Islet precursor cell (in vitro differentiated cells): ENCODE measurements around the gene ADSS1.

Experiments
- DNase-seq: peaks from one replicate; pipeline ENCODE4 v3.0.0-alpha.2; 2018

ADSS1 gene

DNA sequence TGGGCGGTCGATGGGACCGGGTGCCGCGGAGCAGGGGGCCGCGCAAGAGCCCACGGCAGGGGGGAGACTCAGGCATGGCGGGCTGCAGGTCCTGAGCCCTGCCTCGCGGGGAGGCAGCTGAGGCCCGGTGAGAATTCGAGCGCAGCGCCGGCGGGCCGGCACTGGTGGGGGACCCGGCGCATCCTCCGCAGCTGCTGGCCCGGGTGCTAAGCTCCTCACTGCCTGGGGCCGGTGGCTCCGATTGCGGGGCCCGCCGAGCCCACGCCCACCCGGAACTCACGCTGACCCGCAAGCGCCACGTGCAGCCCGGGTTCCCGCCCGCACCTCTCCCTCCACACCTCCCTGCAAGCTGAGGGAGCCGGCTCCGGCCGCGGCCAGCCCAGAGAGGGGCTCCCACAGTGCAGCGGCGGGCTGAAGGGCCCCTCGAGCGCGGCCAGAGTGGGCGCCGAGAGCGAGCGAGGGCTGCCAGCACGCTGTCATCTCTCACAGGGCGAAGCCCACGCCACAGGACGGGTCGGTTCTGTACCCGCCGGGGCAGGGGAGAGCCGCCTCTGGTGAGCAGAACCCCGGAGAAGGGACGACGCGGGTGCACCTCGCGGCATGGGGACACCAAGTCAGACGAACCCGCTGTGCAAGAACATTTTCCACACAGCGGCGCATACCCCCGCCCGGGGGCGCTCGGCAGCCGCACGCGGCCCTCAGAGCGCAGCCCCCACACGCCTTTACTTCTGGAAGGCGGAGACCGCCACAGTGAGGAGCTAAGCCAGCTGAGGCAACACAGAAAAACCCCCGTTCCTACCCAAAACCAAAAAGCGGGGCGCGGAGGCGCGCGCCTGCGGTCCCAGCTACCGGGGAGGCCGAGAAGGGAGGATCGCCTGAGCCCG lies 27.8 kb downstream of the ADSS1 start:
- DNase-seq = no peak

DNA sequence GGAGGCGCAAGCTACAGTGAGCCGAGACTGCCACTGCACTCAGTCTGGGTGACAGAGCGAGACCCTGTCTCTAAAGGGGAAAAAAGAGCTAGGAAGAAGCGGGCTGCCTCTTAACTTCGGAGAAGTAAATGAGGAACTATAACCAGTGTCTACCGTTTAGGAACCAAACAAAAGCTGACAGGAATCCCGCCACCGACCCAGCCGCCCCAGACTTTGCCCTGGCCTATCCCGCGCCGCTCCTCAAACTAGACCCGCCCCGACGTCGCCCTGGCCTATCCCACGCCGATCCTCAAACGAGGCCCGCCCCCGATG lies 28.4 kb downstream of the ADSS1 start:
- DNase-seq = no peak

DNA sequence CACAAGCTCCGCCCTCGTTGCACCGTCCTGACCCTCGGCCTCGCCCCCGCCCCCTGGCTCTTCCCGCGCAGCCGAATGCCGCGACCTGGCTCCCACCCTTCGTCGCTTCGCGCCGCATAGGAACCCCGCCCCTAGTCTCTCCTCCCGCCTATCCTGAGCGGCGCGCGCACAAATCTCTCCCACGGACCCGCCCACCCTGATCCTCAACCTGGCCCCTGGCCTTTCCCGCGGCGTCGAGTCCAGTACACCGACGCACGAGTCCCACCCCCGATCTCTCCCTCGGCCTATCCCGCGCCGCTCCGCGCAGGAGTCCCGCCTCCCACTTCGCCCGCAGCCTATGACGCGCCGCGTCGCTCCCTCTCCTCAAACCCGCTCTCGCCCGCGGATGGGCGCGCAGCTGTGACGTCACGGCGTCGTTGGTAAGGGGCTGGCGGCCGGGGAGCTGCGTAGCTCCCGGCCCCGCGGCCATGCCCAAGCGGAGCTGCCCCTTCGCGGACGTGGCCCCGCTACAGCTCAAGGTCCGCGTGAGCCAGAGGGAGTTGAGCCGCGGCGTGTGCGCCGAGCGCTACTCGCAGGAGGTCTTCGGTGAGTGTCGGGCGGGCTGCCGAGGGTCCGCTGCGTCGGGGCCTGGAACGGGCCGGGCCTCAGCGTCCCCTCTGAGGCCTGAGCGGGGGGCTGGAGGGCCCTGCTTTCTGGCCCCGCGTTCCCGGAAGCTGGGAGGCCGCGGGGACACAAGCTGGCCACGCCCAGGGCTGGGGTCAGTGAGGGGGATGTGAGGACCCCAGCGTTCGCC lies 28.9 kb downstream of the ADSS1 start, which contains the start of gene SIVA1:
Gene SIVA1, plus strand, starts transcription at position 413 of the 793 bp plus-strand sequence. Its CDS starts 55 bp downstream, at position 468.
- DNase-seq = peak; percentile 100

DNA sequence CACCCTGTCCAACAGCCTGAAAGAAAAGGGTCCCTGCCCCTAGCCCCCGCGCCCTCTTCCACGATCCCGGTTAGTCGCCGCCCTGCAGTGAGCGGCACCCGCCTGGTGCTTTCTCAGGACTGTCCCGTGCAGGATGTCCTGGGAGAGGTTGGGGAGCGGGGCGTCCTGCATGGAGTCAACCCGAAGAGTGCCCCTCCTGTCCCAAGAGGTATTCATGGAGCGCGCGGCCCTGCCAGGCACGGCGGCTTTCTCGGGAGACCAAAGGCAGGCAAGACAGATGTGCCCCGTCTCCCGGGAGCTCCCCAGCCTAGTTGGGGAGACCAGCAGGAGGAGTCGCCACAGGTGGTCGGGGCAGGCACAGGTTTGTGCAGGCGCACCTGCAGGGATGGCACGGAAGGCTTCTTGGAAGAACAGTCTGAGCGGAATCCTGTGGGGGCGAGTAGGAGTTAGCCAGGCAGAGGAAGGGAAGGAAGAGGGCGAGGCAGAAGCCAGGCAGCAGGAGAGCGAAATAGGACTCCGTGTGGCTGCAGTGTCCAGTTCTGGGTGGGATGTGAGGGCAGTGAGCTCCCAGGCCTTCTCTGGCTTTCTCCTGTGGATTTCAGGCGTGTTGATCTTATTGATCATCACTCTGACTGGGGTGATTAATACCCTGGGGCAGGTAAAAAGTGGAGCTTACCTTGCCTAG lies 29.6 kb downstream of the ADSS1 start:
- no peak for DNase-seq

DNA sequence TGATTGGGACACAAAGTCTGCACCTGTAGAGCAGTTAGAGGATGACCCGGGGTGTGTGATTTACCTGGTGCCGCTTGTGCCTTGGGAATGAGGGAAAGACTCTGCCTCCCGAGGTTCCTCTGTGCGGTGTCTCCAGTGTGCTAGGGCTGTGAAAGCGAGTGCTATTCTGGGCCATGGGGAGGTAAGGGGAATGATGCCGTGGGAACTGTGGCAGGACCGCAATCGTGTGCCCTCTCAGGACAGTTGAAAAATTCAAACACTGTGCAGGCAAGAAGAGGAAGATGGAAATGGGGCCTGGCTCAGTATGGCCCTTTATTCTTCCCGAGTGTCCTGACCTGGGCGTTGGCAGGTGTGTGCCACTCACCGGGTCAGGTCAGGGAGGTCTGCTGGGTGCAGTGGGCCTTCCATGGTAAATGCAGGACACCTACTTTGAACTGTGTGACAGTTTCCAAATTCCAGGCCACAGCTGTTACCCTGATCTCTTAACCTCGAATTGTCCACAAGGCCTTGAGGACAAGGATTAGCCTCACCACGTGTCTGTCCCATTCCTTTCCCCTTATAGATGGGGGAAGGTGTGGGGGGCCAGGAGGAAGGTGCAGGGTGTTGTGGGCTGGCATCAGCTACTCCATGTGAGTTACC lies 30.3 kb downstream of the ADSS1 start:
- DNase-seq = no peak

DNA sequence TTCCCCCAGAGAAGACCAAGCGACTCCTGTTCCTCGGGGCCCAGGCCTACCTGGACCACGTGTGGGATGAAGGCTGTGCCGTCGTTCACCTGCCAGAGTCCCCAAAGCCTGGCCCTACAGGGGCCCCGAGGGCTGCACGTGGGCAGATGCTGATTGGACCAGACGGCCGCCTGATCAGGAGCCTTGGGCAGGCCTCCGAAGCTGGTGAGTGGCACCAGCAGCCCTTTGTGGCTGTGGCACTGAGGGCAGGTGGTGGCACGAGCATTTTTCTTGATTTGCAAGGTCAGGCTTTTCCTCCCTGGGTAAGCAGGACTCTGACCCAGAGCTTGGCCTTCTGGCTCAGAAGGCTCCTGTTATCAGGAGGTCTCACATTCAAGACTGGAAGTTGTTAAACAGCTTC lies 31.6 kb downstream of the ADSS1 start:
- DNase-seq = no peak

DNA sequence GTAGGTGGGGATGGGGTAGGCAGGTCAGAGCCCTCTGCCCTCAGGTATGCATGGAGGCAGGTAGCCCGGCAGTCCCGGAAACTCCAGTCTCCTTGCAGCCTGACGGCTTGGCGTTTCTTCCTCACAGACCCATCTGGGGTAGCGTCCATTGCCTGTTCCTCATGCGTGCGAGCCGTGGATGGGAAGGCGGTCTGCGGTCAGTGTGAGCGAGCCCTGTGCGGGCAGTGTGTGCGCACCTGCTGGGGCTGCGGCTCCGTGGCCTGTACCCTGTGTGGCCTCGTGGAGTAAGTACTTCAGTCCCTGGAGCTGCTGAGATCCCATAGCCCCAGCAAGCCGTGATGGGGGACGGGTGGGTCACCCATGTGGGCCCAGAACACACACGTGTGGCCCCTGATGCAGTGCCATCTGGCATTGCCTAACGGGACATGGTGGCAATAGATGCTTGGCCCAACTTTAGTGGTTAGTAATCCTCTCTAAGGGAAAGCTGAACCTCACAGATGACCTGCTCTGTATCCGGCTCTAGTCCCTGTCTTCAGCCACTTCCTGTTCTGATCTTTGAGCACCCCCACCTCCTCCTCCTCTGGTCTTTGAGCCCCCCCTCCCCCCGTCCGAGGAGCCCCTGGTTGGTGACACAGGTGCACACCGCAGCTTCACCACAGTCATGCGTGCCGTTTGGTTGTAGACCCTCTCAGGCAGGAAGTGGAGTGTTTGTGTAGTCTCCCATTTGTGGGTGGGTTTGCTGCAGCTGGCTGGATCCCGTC lies 32.6 kb downstream of the ADSS1 start:
- DNase-seq = no peak

DNA sequence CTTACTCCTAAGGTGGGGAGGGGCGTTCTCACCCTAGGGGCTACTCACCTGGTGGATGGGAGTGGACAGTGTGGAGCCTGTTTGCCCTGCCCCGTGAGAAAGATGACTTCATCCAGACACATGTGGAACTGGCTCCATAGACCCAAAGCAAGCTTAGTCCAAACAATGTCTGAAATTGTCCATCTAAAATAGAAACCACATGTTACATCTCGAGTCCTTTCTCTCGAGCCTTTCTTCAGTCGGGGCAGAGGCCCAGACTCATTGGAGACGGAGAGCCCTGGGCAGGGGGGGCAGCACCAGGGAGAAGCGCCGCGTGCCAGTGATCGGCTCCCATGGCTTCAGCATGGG lies 33.2 kb downstream of the ADSS1 start:
- no peak for DNase-seq

DNA sequence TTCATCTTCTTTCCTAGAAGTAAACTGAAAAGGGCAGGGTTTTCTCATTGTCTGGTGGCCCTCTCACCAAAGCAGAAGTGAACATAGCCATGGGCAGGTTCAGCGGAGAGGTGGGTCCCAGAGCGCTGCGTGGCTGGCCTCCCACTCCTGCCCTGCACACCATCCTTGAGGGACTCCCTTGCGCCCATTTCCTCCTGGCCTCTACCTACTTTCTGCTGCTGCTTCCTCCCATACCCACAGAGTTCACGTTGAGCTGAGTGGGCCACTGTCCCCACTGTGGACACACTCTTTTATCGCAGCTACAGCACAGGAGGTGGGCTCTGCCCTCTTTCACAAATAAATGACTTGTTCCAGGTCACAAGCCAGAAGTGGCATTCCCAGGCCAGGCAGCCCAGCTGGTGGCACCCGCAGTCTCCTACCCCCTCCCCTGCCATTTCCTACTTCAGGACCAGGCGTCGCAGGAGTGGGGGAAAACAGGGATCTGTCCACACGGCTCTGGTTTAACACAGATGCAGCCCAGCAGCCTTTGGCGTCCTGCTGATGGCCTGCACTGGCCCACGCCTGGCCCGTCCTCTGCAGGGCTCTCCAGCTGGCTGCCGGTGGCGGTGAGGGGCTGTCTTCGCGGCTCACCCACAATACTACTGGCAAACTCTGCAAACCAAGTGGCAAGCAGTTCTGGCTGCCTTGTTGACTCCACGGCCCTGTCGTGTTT lies 33.8 kb downstream of the ADSS1 start:
- no peak for DNase-seq

DNA sequence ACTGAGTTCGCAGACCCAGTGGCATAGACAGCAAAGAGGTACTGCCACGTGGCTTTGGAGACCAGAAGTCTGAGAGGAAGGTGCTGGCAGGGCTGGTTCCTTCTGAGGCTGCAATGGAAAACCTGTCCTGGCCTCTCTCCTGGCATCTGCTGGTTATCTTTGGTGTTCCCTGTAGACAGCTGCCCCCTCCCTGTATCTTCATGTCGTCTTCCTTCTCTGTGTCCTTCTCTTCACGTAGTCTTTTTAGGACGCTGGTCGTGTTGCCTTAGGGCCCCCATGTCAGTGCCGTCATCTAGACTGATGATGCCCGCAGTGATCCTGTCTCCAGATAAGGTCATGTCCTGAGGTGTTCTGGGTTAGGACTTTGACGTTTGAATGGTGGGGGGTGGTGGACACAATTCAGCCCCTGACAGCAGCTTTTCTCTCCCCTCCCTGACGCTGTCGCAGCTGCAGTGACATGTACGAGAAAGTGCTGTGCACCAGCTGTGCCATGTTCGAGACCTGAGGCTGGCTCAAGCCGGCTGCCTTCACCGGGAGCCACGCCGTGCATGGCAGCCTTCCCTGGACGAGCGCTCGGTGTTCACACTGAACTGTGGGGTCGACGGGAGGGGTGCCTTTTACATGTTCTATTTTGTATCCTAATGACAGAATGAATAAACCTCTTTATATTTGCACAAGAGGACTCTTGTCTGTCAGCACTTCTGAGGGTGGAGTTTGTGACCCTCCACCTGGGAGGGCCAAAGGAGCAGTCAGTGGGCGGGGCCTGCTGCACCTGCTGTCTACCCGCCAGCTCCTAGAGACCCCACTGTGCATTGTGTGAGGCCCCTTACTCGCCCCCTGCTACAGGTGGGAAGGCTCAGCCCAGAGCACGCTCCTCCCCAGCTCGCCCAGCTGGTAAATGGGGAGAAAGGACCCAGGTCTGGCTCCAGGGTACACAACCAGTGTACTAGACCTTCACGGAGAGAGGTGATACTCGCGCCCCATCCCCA lies 35.2 kb downstream of the ADSS1 start:
- DNase-seq = no peak

DNA sequence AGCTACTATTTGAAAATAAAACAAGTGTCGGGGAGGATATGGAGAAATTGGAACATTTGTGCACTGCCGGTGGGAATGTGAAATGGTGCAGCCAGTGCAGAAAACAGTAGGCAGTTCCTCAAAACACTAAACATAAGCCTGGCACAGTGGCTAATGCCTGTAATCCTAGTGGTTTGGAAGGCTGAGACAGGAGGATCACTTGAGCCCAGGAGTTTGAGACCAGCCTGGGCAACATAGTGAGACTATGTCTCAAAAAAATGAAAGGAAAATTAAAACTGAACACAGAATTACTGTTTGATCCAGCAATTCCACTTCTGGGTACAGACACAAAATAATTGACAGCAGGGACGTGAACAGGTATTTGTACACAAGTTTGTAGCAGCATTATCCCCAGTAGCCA lies 41.5 kb downstream of the ADSS1 start:
- DNase-seq = no peak

DNA sequence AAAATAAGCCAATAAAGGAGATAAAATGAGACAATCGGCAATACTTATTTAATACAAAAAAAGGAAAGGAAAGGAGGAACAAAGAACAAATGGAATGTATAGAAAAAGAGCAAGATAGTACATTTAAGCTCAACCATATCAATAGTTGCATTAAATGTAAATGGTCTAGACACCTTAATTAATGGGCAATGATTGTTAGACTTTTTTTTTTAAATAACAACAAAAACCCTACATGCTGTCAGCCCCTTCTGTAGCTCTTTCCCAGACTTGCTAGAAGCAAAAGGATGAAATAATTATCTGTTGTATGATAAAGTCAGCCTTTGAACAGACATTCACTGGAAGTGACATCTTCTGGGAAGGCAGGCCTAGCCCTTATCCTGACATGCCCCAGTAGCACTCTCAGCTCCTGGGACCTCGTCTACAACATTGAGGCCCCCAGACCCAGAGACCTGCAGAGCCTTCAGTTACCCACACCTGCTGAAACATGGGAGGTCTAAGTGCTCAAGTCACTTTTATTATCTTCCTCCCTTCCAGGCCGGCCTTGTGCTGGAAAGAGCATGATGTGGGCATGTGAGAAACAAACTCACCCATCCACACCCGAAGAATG lies 42.3 kb downstream of the ADSS1 start:
- DNase-seq = no peak

DNA sequence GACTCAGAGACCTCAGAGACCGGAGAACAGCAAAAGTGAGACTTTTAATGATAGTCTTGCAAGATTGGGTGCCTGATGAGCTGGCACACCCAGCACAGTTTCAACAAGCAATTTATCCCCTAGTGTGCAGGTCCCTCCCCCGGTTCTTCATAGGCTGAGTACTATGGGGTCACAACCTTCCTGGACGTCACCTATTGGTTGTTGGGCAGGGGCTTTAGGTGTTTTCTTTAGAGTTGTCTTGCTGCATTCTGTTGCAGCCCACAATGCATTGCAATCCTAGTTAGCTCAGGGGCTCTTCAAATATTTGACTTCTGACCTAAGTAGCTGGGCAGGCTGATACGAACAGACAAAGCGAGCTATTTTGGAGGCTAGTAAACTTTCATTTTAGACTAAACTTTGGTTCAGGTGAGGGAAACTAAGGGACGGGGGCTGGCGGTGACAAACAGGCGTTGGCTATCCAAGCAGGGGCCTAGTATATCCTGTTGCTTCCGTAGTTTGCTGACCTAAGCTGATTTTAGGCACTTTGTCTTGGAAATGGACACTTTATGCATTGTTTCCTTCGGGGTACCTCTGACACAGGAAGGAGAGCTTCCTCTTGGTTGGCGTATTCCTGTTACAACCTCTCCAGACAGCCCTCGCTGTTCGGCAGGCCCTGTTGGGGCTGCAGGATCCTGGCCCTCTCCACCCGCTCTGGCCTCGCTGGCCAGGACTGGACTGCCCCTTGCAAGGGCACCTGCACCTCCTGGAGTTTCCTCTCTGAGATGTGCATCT lies 43.0 kb downstream of the ADSS1 start:
- DNase-seq = no peak

DNA sequence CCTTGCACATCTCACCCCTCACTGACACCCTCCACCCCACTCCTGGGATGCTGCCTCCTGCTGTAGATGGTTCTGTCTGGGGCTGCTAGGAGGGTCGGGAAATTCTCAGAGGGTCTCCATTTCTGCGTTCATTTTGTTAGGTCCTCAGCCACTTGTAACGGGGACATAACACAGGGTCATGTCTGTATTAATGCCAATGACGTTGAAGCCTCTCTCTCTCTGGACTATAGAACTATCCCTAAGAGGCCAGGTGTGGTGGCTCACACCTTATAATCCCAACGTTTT lies 43.5 kb downstream of the ADSS1 start:
- no peak for DNase-seq

DNA sequence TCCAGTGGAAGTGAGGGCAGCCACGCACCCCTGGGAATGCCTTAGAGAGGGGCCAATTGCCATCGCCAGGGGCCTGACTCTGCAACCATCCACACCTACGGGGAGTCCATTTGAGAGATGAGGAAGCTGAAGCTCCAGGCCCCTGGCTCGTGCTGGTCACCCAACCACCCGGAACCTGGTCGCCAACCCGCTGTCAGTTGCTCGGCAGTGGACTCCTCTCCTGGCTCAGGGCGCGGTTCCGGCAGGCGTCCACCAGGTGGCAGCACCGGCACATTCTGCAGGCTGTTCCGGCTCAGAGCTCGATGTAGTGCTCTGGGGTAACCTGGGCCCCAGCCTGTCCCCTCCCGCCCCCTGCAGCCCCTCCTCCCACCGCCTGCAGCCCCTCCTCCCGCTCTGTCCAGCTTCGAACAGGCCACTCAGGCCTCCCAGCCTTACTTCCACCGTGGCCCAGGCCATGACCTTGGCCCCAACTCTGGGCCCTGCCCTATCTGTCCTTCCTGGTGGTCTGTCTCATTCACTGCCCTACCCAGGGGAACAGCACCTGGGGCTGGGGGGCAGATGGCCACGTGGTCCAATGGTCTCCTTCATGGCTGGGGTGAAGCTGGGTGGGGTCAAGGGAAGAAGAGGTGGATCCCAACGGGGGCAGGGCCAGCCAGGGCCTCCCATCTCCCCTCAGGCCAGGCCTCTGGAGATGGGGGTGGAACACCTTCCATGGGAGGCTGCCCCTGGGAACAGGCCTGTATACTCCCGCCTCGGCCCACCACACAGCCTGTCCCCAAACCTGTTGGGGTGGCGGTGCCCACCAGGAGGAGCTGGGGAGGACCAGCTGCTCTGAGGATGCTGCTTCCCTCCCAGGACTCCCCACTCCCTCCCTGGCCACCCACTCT lies 44.7 kb downstream of the ADSS1 start:
- peak; percentile 98 for DNase-seq

DNA sequence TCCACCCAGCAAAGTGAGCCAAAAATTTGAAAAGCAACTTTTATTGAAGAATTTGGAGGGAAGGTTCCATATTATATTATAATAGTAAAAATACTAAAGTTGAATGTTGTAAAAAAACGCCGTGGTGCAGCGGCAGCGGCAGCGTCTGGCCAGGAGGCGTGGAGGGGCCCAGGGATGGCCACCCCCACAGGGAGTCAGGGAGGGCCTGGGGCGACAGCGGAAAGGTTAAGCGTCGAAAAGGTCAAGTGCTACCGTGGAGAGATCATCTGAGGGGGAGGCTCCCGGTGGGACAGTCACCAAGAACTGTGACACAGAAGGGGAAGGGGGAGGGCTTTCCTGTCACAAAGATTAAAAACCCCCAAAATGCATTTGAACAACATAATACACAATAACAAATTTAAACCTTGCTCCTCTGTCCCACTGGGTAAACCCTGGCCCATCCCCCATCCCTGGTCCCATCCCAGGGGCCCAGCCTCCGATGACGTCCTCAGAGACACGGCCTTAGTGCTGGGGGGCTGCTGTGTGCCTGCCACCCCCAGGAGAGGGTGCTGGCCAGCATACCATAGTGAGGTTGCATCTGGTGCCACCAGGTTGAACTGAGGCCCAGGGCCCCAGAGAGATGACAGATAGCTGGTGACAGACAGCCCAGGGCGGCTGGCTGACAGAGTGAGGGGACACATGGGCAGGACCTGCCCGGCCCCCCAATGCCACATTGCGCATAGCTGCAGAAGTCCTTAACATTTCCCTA lies 45.5 kb downstream of the ADSS1 start:
- DNase-seq = no peak

DNA sequence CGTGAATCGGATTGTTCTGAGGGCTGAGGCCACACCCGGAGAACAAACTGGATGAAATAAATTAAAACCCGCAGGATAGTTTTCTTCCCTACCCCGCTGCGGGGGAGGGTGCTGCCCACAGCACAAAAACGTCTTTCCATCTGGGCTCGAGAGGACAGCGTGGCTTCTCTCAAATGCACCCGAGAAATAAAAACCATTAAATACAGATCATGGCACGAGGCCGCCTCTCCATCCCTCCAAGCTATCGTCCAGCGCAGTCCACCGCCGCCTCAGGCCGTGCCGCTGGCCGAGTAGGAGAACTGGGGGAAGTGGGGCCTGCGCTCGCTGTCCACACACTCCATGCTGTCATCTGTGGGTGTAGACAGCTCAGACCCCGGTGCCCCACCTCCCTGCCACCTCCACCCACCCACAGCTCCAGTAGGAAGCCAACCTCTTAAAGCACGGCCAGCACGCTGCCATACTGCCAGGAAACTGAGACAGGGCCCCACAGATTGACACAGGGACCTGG lies 46.1 kb downstream of the ADSS1 start:
- DNase-seq = no peak
